K562 (cell line): ENCODE data around the gene PSMB11. TPM values are rescaled to one million over a fixed set of nuclear protein-coding genes. Genes with fewer than 3 reads are reported as not detected.

Source experiments
- JUND ChIP-seq, 2 experiments: IDR thresholded peaks; 2 replicates in 1 of 2; 3 replicates in 1 of 2; pipeline ENCODE4 v1.6.1; 2011; ENCODE audit warnings: borderline replicate concordance in 2 of 2, low read depth in 2 of 2, low read length in 2 of 2, improper control_type of control experiment in 1 of 2, missing biosample characterization in 1 of 2, missing genetic modification characterization in 1 of 2, missing genetic modification reagents in 1 of 2
- KDM5B ChIP-seq: fragments of 200-600 bp; sonication (generic); IDR thresholded peaks from 2 replicates; pipeline ENCODE4 v1.6.1; 2012; ENCODE audit warnings: low read depth, mild to moderate bottlenecking, moderate library complexity, low read length, control low read depth, inconsistent platforms; ENCODE audit not compliant: insufficient replicate concordance
- NFIX ChIP-seq: fragments of 250-450 bp; sonication (Bioruptor Pico); IDR thresholded peaks from 2 replicates; pipeline ENCODE4 v1.4.0; 2020; ENCODE audit warnings: low read depth, mild to moderate bottlenecking, moderate library complexity
- NUFIP1 ChIP-seq: fragments of 450-650 bp; IDR thresholded peaks from 2 replicates; pipeline ENCODE4 v1.6.1; 2018; ENCODE audit not compliant: partially characterized antibody
- SMAD3 ChIP-seq: fragments of 450-650 bp; formaldehyde crosslinking; conservative IDR thresholded peaks from 2 replicates; pipeline ENCODE4 v1.4.0; 2020; ENCODE audit warnings: mild to moderate bottlenecking
- SRSF7 ChIP-seq: fragments of 200-400 bp; formaldehyde crosslinking; optimal IDR thresholded peaks from 2 replicates; pipeline ENCODE3; 2017; ENCODE audit warnings: mild to moderate bottlenecking, low read depth, low read length
- STAT5A ChIP-seq: IDR thresholded peaks from 2 replicates; pipeline ENCODE4 v1.6.1; 2012; ENCODE audit warnings: low read length, inconsistent platforms, borderline replicate concordance
- TAF9B ChIP-seq: fragments of 450-650 bp; IDR thresholded peaks from 2 replicates; pipeline ENCODE4 v1.6.1; 2018; ENCODE audit warnings: mild to moderate bottlenecking; ENCODE audit not compliant: partially characterized antibody
- ZNF707 ChIP-seq: fragments of 250-450 bp; sonication (Bioruptor Pico); conservative IDR thresholded peaks from 2 replicates; pipeline ENCODE4 v1.8.0; 2022; ENCODE audit warnings: inconsistent platforms, mild to moderate bottlenecking, moderate library complexity
- ZNF76 ChIP-seq: fragments of 250-450 bp; sonication (Bioruptor Pico); IDR thresholded peaks from 2 replicates; pipeline ENCODE4 v1.4.0; 2020; ENCODE audit warnings: mild to moderate bottlenecking, moderate library complexity, borderline replicate concordance
- polyA plus RNA-seq, 8 experiments: library from polyadenylated mRNA; depleted of rRNA in 4 of 8; stranded (reverse) in 5 of 8; unstranded in 3 of 8; fragments of >200 nt; fragmentation: Nextera tagmentation in 2 of 8; fragmentation: Illumina TruSeq in 1 of 8; extraction: Ambion mirVana in 2 of 8; extraction: Trizol in 1 of 8; gene quantifications; 2 replicates each; pipeline versions ENCODE4 v1.2.1 to v1.2.3, GENCODE V29; 2011 to 2014; ENCODE audit warnings: inconsistent platforms in 1 of 8, missing spikeins in 1 of 8
- total RNA-seq, 7 experiments: library from RNA; depleted of rRNA in 6 of 7; stranded (reverse); fragments of >200 nt in 6 of 7; fragmentation: Illumina TruSeq in 2 of 7; extraction: Trizol in 2 of 7; gene quantifications; 2 replicates each; pipeline versions ENCODE4 v1.2.1 to v1.2.3, GENCODE V29; 2011 to 2021; ENCODE audit warnings: low replicate concordance in 1 of 7
- TF ChIP-seq, protein P1 (sequence below): IDR thresholded peaks from 3 replicates; pipeline ENCODE4 v1.6.1; 2011; ENCODE audit warnings: borderline replicate concordance, mild to moderate bottlenecking; ENCODE audit not compliant: insufficient read length, insufficient read depth
- TF ChIP-seq, protein P2 (sequence below): sonication (generic); IDR thresholded peaks from 2 replicates; pipeline ENCODE4 v1.6.1; 2016
- TF ChIP-seq, protein P3 (sequence below): fragments of 450-650 bp; IDR thresholded peaks from 2 replicates; pipeline ENCODE4 v1.6.1; 2016
- TF ChIP-seq, protein P4 (sequence below): fragments of 450-650 bp; formaldehyde crosslinking; IDR thresholded peaks from 2 replicates; pipeline ENCODE4 v1.4.0; 2020; ENCODE audit warnings: mild to moderate bottlenecking, mixed read lengths

Gene PSMB11
- total and polyA plus RNA-seq, 9 of the 15 experiments (the other 6 are each of a cell fraction or from before 2014, with no cell fraction given), result not detected

DNA sequence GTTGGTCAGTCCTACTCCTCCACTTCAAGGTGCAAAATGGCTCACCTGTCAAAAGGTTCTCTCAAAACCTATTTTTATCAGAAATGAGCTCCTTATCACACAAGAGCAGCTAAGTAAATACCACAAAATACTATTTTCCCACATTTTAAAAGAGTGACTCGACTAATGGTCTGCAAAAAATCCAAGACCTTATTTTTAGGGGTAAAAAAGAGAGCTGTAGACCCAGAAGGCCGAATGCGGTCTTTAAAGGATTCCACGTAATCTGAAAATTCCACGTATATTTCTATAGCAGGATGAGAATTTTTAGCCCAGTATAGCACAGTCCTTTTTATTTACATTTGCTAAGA lies 35.9 kb upstream of the PSMB11 start (continued):
- TF ChIP-seq, protein P1, sequence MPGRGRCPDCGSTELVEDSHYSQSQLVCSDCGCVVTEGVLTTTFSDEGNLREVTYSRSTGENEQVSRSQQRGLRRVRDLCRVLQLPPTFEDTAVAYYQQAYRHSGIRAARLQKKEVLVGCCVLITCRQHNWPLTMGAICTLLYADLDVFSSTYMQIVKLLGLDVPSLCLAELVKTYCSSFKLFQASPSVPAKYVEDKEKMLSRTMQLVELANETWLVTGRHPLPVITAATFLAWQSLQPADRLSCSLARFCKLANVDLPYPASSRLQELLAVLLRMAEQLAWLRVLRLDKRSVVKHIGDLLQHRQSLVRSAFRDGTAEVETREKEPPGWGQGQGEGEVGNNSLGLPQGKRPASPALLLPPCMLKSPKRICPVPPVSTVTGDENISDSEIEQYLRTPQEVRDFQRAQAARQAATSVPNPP, result no peak
- TF ChIP-seq, protein P2, sequence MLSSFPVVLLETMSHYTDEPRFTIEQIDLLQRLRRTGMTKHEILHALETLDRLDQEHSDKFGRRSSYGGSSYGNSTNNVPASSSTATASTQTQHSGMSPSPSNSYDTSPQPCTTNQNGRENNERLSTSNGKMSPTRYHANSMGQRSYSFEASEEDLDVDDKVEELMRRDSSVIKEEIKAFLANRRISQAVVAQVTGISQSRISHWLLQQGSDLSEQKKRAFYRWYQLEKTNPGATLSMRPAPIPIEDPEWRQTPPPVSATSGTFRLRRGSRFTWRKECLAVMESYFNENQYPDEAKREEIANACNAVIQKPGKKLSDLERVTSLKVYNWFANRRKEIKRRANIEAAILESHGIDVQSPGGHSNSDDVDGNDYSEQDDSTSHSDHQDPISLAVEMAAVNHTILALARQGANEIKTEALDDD, result no peak
- TF ChIP-seq NFIX (CRISPR knock-in tag), result no peak
- TF ChIP-seq, protein P3, sequence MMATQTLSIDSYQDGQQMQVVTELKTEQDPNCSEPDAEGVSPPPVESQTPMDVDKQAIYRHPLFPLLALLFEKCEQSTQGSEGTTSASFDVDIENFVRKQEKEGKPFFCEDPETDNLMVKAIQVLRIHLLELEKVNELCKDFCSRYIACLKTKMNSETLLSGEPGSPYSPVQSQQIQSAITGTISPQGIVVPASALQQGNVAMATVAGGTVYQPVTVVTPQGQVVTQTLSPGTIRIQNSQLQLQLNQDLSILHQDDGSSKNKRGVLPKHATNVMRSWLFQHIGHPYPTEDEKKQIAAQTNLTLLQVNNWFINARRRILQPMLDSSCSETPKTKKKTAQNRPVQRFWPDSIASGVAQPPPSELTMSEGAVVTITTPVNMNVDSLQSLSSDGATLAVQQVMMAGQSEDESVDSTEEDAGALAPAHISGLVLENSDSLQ, result no peak
- no peak for TF ChIP-seq NUFIP1
- TF ChIP-seq KDM5B, result no peak
- TF ChIP-seq ZNF707 (CRISPR knock-in tag), result no peak
- no peak for TF ChIP-seq ZNF76 (CRISPR knock-in tag)
- no peak for TF ChIP-seq TAF9B
- peak; percentile 45; the same call in 1 of the 2 replicates for TF ChIP-seq STAT5A
- no peak for TF ChIP-seq SRSF7
- no peak for TF ChIP-seq JUND (IDR thresholded peaks at IDR 0.05; ENCODE audit: borderline replicate concordance, low read depth, low read length)
- TF ChIP-seq JUND (tag; IDR thresholded peaks at IDR 0.05; ENCODE audit: borderline replicate concordance, low read depth, low read length), result peak; percentile 45; the same call in 1 of the 3 replicates
- TF ChIP-seq SMAD3 (CRISPR knock-in tag), result no peak
- TF ChIP-seq, protein P4, sequence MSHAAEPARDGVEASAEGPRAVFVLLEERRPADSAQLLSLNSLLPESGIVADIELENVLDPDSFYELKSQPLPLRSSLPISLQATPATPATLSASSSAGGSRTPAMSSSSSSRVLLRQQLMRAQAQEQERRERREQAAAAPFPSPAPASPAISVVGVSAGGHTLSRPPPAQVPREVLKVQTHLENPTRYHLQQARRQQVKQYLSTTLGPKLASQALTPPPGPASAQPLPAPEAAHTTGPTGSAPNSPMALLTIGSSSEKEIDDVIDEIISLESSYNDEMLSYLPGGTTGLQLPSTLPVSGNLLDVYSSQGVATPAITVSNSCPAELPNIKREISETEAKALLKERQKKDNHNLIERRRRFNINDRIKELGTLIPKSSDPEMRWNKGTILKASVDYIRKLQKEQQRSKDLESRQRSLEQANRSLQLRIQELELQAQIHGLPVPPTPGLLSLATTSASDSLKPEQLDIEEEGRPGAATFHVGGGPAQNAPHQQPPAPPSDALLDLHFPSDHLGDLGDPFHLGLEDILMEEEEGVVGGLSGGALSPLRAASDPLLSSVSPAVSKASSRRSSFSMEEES (CRISPR knock-in tag), result no peak
- TF ChIP-seq, all 486 proteins: peak for 17
